Measurements from ENCODE around the gene RAB3B.
"Not testable (repeated sequence)": the region's sequence is repeated elsewhere in the genome, so short reads cannot be mapped to it uniquely, and the experiment has no call there.

Gene RAB3B

DNA sequence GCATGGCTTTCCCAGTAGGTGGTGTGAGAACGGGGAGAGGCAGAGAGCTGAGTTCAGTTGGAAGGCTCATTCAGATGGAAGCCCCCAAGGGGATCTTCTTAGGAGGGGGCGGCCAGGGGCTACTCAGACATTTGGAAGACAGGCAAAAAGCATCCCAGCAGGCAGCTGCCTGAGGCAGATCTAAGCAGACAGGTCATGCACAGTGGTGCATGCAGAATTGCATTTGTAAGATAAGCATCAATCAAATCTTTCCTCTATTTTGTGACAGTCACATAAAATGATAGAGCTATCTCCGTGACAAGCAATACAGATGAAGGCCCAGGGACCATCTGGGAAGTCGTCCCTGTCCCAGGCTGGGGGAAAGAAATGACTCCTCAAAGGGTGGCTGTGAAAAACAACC is 3.8 kb downstream of the RAB3B start:
- H3K36me3 ChIP-seq (ENCODE audit: insufficient read depth, low read length) = 0 out of 2 replicates have a peak, but pooled peaks cover 12% of the 10 kb centered on the region
- H3K9me3 ChIP-seq (ENCODE audit: insufficient read depth, low read depth, low read length) = no peaks in the 10 kb centered on the region
- H3K4me1 ChIP-seq (ENCODE audit: insufficient read depth, low read length) = no peaks in the 10 kb centered on the region; the same call in 1 of the 2 replicates
- H3K9ac ChIP-seq (ENCODE audit: low read depth, low read length) = no peak overlapping the region
- H3K4me3 ChIP-seq (ENCODE audit: low read length) = no peak overlapping the region
- no peak overlapping the region for H3K27ac ChIP-seq (ENCODE audit: low read depth, low read length)
- H3K27me3 ChIP-seq (ENCODE audit: insufficient read depth, low read length) = no peaks in the 10 kb centered on the region
- 67% methylated on average over 4 of the region's 4 CpGs for WGBS

GRCh38 chr1:51982161-51982560 is 8.3 kb downstream of the RAB3B start:
- Histone ChIP-seq H3K27ac (ENCODE audit: low read depth, low read length) (no peak overlapping the region), H3K9me3 (ENCODE audit: insufficient read depth, low read depth, low read length) (no peaks in the 10 kb centered on the region), H3K9ac (ENCODE audit: low read depth, low read length) (no peak overlapping the region), H3K27me3 (ENCODE audit: insufficient read depth, low read length) (no peaks in the 10 kb centered on the region), H3K36me3 (ENCODE audit: insufficient read depth, low read length) (peaks cover 31% of the 10 kb centered on the region), H3K4me3 (ENCODE audit: low read length) (no peak overlapping the region), H3K4me1 (ENCODE audit: insufficient read depth, low read length) (no peaks in the 10 kb centered on the region)
- WGBS = 91% methylated on average over 3 of the region's 3 CpGs

- no peaks in the 10 kb centered on the region for H3K9me3 ChIP-seq (ENCODE audit: insufficient read depth, low read depth, low read length)
- no peak overlapping the region for H3K4me3 ChIP-seq (ENCODE audit: low read length)
- H3K9ac ChIP-seq (ENCODE audit: low read depth, low read length) = no peak overlapping the region
- H3K27ac ChIP-seq (ENCODE audit: low read depth, low read length) = no peak overlapping the region
- H3K27me3 ChIP-seq (ENCODE audit: insufficient read depth, low read length) = no peaks in the 10 kb centered on the region
- no peaks in the 10 kb centered on the region for H3K4me1 ChIP-seq (ENCODE audit: insufficient read depth, low read length)
- H3K36me3 ChIP-seq (ENCODE audit: insufficient read depth, low read length) = peaks cover 37% of the 10 kb centered on the region
- 100% methylated on average over 1 of the region's 1 CpG for WGBS
These were observed 8.9 kb downstream of the RAB3B start for GRCh38 chr1:51981555-51981954.

GRCh38 chr1:51978099-51978498 is 12.4 kb downstream of the RAB3B start:
- Histone ChIP-seq H3K4me1 (ENCODE audit: insufficient read depth, low read length) (no peaks in the 10 kb centered on the region), H3K36me3 (ENCODE audit: insufficient read depth, low read length) (peaks cover 56% of the 10 kb centered on the region), H3K9me3 (ENCODE audit: insufficient read depth, low read depth, low read length) (no peaks in the 10 kb centered on the region), H3K9ac (ENCODE audit: low read depth, low read length) (no peak overlapping the region), H3K4me3 (ENCODE audit: low read length) (no peak overlapping the region), H3K27ac (ENCODE audit: low read depth, low read length) (no peak overlapping the region), H3K27me3 (ENCODE audit: insufficient read depth, low read length) (no peaks in the 10 kb centered on the region)

DNA sequence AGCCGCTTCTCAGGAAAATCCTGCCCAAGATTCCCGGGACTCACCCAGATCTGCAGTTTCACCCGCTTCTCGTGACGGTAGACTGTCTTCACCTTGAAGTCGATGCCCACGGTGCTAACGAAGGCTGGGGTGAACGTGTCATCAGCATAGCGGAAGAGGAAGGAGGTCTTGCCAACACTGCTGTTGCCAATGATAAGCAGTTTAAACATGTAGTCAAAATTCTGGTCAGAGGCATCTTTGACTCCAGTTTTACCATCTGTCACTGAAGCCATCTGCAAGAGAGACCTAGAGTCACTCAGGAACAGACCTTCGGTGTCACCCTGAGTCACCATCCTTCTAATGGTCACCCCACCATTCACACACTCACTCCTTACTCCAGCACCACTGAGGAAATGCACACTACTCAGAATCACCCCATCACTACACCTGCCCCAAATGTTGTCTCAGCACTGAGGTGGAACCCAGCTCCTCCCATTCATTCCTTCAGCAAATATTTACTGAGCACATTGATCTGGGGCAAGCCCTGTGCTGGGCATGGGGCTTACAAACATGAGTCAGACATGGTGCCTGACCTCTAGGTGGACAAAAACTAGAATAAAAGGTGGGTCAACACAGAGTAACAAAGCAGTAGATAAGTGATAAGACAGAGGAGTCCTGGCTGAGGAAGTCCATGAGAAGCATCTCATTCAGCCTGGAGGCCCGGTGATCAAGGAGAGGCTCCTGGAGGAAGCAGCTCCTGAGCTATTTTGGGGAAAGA is 13.5 kb downstream of the RAB3B start:
- H3K27me3 ChIP-seq (ENCODE audit: insufficient read depth, low read length) = no peaks in the 10 kb centered on the region
- H3K36me3 ChIP-seq (ENCODE audit: insufficient read depth, low read length) = peaks cover 66% of the 10 kb centered on the region
- WGBS = 95% methylated on average over 12 of the region's 12 CpGs
- no peak overlapping the region for H3K9ac ChIP-seq (ENCODE audit: low read depth, low read length)
- H3K4me3 ChIP-seq (ENCODE audit: low read length) = no peak overlapping the region
- H3K4me1 ChIP-seq (ENCODE audit: insufficient read depth, low read length) = no peaks in the 10 kb centered on the region
- H3K27ac ChIP-seq (ENCODE audit: low read depth, low read length) = no peak overlapping the region
- H3K9me3 ChIP-seq (ENCODE audit: insufficient read depth, low read depth, low read length) = no peaks in the 10 kb centered on the region

DNA sequence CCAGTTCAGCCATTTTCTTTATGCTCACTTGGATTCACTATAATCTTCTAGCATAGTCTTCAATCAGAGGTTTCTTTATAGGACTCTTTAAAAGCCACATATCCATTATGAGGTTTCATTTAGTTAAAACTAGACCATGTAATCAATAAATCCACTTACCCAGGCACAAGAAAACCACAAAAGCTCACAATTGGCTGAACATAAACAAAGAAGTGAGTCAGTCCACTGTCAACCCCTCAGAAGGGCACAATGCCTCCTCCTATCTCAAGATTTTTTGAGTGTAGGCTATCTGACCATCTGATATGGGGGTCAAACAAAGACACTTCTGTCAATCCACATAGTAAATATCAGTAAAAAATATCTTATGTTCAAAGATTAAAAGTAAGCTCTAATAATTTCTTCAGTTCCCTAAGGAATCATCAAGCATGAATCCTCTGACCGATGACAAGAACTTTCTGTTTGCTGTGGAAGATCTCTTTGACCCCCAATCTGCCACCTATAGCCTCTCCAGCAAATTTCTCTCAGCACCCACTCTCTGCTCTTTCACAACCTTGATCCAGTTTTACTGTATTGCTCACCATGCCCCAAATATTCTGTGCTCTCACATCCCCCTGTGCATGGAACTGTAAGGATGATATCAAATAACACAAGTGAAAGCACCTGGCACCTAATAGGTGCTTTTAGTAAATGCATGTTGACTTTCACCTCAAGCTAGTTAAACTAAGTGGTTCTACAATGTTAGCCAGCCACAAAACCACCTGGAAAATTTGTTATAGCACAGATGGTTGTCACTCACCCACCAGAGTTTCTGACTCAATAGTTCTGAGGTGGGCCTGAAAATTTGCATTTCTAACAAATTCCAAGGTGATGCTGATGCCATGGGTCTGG is 16.7 kb downstream of the RAB3B start:
- Histone ChIP-seq H3K27ac (ENCODE audit: low read depth, low read length) (no peak overlapping the region), H3K9me3 (ENCODE audit: insufficient read depth, low read depth, low read length) (no peaks in the 10 kb centered on the region), H3K27me3 (ENCODE audit: insufficient read depth, low read length) (no peaks in the 10 kb centered on the region), H3K36me3 (ENCODE audit: insufficient read depth, low read length) (peaks cover 88% of the 10 kb centered on the region), H3K4me1 (ENCODE audit: insufficient read depth, low read length) (no peaks in the 10 kb centered on the region), H3K9ac (ENCODE audit: low read depth, low read length) (no peak overlapping the region), H3K4me3 (ENCODE audit: low read length) (no peak overlapping the region)
- 96% methylated on average over 1 of the region's 1 CpG for WGBS

- Histone ChIP-seq H3K4me1 (ENCODE audit: insufficient read depth, low read length) (peaks cover 7% of the 10 kb centered on the region; the same call in 1 of the 2 replicates), H3K9ac (ENCODE audit: low read depth, low read length) (no peak overlapping the region), H3K4me3 (ENCODE audit: low read length) (no peak overlapping the region), H3K9me3 (ENCODE audit: insufficient read depth, low read depth, low read length) (no peaks in the 10 kb centered on the region), H3K36me3 (ENCODE audit: insufficient read depth, low read length) (peaks cover 75% of the 10 kb centered on the region), H3K27me3 (ENCODE audit: insufficient read depth, low read length) (no peaks in the 10 kb centered on the region), H3K27ac (ENCODE audit: low read depth, low read length) (no peak overlapping the region)
- 97% methylated on average over 5 of the region's 8 CpGs for WGBS
These were observed 21.3 kb downstream of the RAB3B start for GRCh38 chr1:51969038-51969705.

DNA sequence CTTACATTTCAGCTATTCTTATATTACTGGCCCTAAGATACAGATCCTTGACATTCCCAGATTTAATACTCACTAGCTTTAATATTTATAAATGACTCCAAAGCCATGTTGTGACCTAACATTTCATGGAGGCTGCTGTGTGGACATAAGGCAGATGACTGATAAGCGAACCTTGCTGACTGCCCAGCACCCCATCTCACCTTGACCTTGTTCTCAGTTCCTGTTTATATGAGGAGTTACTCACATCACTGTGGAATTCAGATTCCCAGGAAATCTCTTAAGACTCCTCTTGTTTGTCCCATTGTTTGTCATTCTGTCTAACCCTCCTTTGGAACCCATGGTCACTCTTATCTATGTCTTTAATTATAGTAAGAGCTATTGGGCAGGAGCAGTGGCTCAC is 21.9 kb downstream of the RAB3B start:
- Histone ChIP-seq H3K27me3 (ENCODE audit: insufficient read depth, low read length) (no peaks in the 10 kb centered on the region), H3K4me3 (ENCODE audit: low read length) (no peak overlapping the region), H3K9me3 (ENCODE audit: insufficient read depth, low read depth, low read length) (no peaks in the 10 kb centered on the region), H3K27ac (ENCODE audit: low read depth, low read length) (no peak overlapping the region), H3K36me3 (ENCODE audit: insufficient read depth, low read length) (peaks cover 71% of the 10 kb centered on the region), H3K9ac (ENCODE audit: low read depth, low read length) (no peak overlapping the region), H3K4me1 (ENCODE audit: insufficient read depth, low read length) (peaks cover 12% of the 10 kb centered on the region; the same call in 1 of the 2 replicates)
- WGBS = 100% methylated on average over 1 of the region's 1 CpG

DNA sequence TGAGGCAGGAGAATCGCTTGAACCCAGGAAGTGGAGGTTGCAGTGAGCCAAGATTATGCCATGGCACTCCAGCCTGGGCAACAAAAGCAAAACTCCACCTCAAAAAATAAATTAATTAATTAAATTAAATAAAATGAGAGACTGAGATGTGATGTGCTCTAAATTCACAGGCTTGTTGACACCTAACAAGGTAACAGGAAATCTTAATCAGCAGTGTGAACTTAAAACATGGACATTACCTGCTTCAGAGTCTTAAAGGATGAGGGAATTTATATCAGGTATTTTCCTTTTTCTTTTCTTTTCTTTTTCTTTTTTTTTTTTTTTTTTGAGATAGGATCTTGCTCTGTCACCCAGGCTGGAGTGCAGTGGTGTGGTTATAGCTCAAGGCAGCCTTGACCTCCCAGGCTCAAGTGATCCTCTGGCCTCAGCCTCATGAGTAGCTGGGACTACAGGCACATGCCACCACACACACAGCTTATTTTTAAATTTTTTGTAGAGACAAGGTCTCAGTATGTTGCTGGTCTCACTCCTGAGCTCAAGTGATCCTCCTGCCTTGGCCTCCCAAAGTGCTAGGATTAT is 23.2 kb downstream of the RAB3B start:
- peaks cover 18% of the 10 kb centered on the region; the same call in 1 of the 2 replicates for H3K4me1 ChIP-seq (ENCODE audit: insufficient read depth, low read length)
- peaks cover 64% of the 10 kb centered on the region for H3K36me3 ChIP-seq (ENCODE audit: insufficient read depth, low read length)
- H3K27ac ChIP-seq (ENCODE audit: low read depth, low read length); H3K27me3 ChIP-seq (ENCODE audit: insufficient read depth, low read length); H3K4me3 ChIP-seq (ENCODE audit: low read length); H3K9ac ChIP-seq (ENCODE audit: low read depth, low read length); H3K9me3 ChIP-seq (ENCODE audit: insufficient read depth, low read depth, low read length): not testable (repeated sequence)
- 95% methylated on average over 1 of the region's 1 CpG for whole genome bisulfite sequencing

DNA sequence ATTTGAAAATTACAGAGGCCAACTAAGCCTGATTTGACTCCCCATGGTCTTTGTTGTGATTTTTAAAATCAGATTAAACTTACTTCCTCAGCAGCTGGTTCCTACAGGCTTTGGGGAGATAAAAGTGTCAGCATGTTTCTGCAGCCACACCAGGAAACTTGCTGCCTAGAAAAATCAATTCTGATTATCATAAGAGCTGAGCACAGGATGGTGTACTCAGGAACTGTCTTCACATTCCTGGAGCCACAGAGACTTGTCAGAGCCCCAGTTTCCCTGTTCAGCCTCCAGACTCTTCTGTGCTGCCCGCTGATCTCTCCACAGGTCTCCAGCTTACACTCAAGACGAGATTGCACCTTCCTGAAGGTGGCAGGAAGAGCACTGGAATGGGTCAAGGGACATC is 23.9 kb downstream of the RAB3B start:
- Histone ChIP-seq H3K27ac (ENCODE audit: low read depth, low read length) (no peak overlapping the region), H3K27me3 (ENCODE audit: insufficient read depth, low read length) (no peaks in the 10 kb centered on the region), H3K36me3 (ENCODE audit: insufficient read depth, low read length) (peaks cover 64% of the 10 kb centered on the region), H3K9me3 (ENCODE audit: insufficient read depth, low read depth, low read length) (no peaks in the 10 kb centered on the region), H3K9ac (ENCODE audit: low read depth, low read length) (no peak overlapping the region), H3K4me3 (ENCODE audit: low read length) (no peak overlapping the region), H3K4me1 (ENCODE audit: insufficient read depth, low read length) (peaks cover 18% of the 10 kb centered on the region; the same call in 1 of the 2 replicates)
- 95% methylated on average over 2 of the region's 2 CpGs for WGBS

GRCh38 chr1:51964309-51964696 is 26.2 kb downstream of the RAB3B start:
- no peak overlapping the region for H3K4me3 ChIP-seq (ENCODE audit: low read length)
- H3K4me1 ChIP-seq (ENCODE audit: insufficient read depth, low read length) = peaks cover 18% of the 10 kb centered on the region; the same call in 1 of the 2 replicates
- no peak overlapping the region for H3K27ac ChIP-seq (ENCODE audit: low read depth, low read length)
- WGBS = 90% methylated on average over 4 of the region's 4 CpGs
- peaks cover 61% of the 10 kb centered on the region for H3K36me3 ChIP-seq (ENCODE audit: insufficient read depth, low read length)
- no peaks in the 10 kb centered on the region for H3K9me3 ChIP-seq (ENCODE audit: insufficient read depth, low read depth, low read length)
- H3K9ac ChIP-seq (ENCODE audit: low read depth, low read length) = no peak overlapping the region
- no peaks in the 10 kb centered on the region for H3K27me3 ChIP-seq (ENCODE audit: insufficient read depth, low read length)
